GM19043 (cell line): ENCODE measurements around the gene GEMIN8.

Experiments
- ATAC-seq: cut with Tn5 transposase; IDR thresholded peaks from one replicate; pipeline ENCODE4 v1.9.1; 2021; ENCODE audit warnings: low read depth; ENCODE audit not compliant: unreplicated experiment

Gene GEMIN8

GRCh38 chrX:14017399-14017798 is 12.3 kb downstream of the GEMIN8 start:
- ATAC-seq, result no peak

GRCh38 chrX:14015941-14016340 is 13.8 kb downstream of the GEMIN8 start:
- no peak for ATAC-seq

GRCh38 chrX:14015294-14015693 is 14.4 kb downstream of the GEMIN8 start:
- ATAC-seq, result no peak

- no peak for ATAC-seq
Observed at GRCh38 chrX:14014526-14014925, 15.2 kb downstream of the GEMIN8 start.

DNA sequence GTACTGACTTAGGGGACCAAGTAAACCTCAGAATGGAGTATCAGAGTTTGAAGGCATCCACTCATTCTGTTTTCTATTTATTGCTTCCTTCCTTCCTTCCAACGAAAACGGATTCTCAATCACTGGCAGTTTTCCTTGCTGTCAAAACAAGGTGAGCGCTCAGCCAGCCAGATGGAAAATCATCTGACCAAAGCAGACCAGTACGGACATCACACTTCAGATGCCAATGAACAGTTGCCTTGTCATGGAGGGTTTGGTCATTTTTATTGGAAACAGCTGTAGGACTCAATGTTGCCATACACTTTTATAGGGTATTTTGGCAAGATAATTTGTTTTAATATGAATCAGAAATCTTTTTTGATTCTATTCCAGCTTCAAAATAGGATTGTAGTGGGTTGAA is 16.6 kb downstream of the GEMIN8 start:
- no peak for ATAC-seq

GRCh38 chrX:14010566-14010965 is 19.1 kb downstream of the GEMIN8 start:
- ATAC-seq, result no peak

DNA sequence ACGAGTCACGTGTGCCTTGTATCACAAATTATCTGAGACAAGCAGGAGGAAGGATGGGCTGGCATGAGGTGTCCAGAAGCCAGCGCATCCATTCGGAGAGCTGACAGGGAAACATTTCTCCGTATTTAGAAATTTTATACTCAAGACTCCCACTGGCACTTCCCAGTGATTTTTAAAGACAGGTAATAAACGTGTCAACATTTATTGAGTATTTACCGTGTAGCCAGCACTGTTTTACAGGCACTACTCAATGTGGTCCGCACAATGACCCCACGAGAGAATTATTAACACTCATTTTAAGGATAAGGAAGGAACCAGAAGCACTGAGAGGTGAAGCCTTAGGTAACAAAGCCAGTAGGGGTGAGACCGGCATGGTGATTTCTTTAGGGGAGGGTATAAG is 23.2 kb downstream of the GEMIN8 start:
- ATAC-seq, result no peak

- no peak for ATAC-seq
Observed at GRCh38 chrX:14003876-14004425, 25.7 kb downstream of the GEMIN8 start.

DNA sequence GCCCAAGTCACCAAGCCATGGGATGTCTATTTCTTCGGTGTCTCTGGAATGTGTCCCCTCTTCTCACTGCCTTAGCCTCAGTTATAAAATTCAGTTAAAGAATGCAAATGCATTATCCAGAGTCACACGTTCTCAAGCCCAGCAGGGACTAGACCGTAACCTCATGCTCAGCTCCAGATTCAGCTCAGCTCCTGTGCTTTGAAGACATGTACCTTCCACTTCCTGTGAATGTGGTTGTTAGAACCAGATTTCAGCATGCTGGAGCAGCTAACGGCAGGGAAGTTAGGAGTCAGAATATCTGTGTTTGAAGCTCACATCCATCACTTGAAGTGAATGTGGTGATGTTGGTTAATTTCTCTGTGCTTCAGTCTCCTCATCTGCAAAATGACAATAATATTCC is 26.7 kb downstream of the GEMIN8 start:
- no peak for ATAC-seq

GRCh38 chrX:13996650-13997049 is 33.0 kb downstream of the GEMIN8 start:
- no peak for ATAC-seq

GRCh38 chrX:13994536-13995080 is 35.1 kb downstream of the GEMIN8 start:
- no peak for ATAC-seq

DNA sequence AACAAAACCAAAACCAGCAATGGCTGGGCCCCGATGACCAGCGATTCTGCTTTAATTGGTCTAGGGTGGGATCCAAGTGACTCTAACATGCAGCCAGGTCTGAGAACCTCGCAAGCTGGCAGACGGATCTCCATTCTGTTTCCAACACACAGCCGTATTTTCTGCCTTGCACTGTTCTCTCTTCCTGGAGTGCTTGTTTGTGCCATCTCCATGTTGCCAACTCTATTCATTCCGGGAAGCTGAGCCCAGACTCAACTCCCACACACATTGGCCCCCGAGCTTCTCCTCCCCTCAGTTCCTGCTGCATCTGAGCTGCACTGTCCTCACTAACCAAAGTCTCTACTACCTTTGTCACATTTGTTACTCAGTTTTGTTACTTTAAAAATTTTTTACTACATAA is 35.6 kb downstream of the GEMIN8 start:
- ATAC-seq, result no peak

DNA sequence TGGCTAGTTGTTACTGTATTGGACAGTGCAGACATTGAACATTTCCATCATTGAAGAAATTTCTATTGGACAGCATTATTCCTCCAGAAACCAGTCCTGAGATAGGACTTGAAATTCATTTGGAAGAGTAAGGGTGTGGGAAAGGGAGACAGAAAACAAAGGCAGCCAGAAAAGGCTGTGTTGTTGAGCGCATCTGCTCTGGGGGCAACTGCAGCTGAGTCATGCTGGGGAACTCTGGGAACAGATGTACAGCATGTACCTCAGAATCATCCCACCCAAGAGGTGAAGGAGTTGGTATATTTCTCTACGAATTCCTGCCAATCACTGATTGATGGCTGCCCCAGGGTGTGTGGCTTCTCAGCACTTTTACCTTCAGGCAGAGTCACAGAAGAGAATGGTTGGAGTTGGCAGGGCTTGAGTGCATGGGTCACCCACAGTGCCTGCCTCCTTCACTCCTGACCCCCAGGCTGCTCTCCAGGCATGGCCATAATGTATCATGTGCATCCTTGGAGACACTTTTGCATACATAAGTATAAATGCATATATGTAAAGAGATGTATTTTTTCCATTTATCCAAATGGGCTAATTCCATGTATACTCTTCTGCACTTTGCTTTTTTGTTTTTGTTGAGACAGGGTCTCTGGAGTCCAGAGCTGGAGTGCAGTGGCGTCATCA is 39.4 kb downstream of the GEMIN8 start:
- no peak for ATAC-seq

DNA sequence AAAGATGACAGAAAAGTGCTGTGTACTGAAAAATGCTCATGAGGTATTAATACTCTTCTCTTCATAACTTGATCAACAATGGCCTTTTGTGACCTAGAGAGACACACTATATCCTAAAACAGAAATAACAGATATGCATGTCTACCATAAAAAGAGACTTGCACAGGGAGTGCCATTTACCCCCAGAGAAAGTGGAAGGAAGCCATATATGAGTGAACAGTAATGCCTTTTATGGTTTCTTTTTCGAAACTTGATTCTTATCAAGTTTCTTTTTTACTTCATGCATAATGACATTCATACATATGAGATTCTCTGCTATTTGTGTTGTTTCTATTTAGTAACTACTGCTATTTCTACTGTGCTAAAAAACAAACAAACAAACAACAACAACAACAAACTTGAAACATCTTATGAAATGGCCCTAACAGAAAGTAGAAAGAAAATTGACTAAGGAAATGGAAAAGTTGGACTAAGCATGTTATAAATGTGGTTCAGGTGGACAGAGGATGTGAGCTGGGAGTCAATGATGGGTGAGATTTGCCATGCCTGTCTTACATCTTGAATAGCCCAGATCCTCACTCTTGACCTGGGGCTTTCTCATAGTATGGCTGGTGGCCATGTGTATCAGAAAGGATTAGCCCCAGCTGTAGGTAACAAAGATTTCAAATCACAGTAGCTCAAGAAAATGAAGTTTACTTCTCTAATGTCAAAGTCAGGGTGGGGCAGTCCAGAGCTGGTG is 43.8 kb downstream of the GEMIN8 start:
- no peak for ATAC-seq

DNA sequence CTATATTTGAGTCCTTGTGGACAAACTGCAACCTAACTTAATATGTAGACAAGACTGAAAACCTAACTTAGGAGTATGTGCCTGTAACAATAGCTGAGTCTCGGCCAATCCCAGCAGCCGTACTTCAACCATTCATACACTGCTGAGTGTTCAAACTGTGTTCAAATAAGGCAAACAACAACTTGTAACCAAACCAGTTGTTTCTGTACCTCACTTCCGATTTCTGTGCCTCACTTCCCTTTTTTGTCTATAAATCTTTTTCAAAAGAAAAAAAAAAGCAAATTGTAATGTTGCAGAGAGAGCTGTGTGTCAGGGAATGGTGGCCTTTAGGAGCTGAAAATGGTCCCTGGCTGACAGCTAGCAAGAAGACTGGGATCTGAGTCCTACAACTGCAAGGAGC is 46.0 kb downstream of the GEMIN8 start:
- ATAC-seq, result no peak

- ATAC-seq, result no peak
Observed at GRCh38 chrX:13968198-13968597, 61.5 kb downstream of the GEMIN8 start.

DNA sequence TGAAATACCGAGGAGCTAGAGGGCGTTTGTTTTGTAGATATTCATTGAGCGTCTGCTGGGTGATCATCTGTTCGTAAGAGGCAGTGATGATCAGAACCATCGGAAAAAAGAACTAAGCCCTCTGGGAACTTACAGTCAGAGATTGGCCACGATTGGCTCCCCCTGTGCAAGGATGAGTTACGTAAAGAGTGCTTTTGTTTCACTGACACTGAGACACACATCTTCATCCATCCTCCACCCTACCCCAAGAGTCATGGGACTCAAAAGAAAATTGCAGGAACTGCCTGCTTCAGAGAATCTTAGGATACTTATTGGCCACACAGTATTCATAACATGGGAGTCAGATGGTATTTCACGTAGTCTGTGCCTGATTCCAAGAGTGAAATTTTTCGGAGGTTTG is 62.1 kb downstream of the GEMIN8 start:
- no peak for ATAC-seq

- ATAC-seq, result no peak
Observed at GRCh38 chrX:13966793-13967125, 62.9 kb downstream of the GEMIN8 start.

DNA sequence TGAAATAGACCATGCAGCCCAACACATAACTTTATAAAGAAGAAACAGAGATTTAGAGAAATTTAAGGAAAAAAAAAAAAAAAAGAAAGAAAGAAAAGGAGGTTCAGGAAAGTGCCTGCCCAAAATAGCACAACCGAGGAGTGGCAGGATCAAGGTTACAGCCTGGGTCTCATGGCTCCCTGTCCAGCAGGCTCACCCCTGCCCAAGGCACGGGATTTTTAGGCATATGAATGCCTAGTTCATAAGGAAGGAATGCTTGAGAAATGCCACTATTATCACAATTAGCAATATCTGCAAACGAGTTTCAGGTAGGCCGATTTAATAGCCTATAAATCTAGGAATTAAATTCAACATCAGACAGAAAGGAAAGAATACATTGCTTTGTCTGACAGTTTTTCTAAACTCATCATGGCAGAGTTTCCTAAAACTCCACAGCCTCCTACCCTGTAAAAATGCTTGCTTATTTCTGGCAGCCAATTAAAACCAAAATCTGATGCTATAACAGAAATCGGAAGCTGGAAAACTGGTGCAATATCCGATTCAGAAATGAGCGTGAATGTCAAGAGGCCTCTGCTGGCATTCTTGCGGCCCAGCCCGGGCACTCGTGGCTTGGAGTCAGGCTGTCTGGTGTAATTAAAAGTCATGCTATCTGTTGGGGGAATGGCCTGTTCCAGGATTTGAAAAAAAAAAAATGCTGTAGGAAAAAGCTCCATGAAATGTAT is 63.5 kb downstream of the GEMIN8 start:
- ATAC-seq, result no peak

DNA sequence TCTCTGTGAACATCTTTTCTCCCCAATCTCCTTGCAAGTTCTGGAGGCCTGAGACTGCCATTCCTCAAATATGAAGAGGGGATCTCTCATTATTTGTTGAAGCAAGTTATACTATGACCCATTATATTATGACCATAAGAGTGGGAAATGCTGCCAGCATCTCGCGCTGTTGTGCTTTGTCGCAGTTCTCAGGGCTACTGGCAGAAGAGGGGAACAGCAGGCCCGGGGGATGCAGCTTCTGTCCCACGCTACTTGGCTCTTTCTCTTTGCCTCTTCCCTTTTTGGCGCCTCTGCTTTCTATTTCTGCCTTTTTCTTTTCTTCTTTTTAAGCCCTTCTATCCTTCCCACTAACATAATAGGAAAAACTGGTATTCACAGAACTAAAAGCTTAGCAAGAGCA is 64.2 kb downstream of the GEMIN8 start:
- ATAC-seq, result no peak

DNA sequence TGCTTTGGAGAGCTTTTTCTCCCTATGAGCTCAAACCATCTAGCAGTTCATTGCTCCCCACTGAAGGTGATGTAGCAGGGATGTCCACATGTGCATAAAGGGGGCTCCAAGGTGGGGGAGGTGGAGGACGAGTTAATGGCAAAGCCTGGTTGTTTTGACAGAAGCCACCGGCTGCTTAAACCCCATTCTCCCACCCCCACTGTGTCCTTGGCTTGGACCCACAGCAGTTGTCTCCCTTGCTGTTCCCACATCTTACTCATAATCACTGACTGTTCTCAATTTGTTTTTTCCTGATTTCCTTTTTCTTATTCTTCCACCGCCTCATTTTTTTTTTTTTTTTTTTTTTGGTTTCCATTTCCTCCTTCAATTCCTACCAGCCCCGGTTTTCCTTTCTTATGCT is 72.7 kb downstream of the GEMIN8 start:
- no peak for ATAC-seq
